Measurements from ENCODE around the gene FNDC11. TPM values are rescaled to one million over a fixed set of nuclear protein-coding genes. Genes with fewer than 3 reads are reported as not detected.
"Not testable (repeated sequence)": the region's sequence is repeated elsewhere in the genome, so short reads cannot be mapped to it uniquely, and the experiment has no call there.

Gene FNDC11
- total RNA-seq, 1 donor from 2014 or later: 0.52 TPM

DNA sequence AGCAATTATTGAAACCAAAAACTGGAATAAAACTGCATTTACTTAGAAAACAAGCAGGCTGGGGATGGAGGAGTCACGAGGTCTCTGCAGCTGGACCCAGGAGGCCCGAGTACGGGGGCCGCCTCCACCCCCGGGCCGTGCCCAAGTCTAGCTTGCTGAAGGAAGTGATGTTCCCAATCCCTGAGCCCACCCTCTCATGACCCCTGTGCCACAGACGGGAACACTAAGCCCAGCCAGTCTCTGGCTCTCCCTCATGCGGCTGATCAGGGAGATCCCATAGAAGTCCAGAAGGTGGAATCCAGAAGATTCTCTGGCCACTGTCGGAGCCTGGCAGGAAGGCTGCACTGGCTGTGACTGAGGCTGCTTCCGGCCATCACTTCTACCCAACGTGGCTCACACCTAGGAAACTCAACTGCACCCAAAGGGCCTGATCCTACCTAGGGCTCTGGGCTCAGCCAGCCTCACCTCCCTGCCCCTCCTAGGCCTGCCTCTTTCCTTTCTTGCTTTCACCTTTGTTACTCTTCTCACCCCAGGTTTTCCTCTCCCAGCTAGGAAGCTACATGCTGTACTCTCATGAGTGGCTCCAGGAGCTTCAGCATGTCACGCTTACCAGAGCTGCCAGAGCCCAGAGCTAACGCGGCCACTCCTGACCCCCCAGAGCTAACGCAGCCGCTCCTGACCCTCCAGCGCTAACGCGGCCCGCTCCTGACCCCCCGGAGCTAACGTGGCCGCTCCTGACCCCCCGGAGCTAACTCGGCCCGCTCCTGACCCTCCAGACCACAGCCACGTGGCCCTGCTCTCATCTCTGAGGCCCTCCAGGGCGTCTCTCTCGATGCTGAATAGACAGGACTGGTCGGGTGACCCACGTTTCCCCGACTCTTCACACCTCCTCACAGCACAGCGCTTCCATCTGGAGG lies 44.8 kb downstream of the FNDC11 start:
- H3K9me3 ChIP-seq (ENCODE audit: control insufficient read depth in 3 of 3, low read length in 3 of 3): no peaks in the 10 kb centered on the region
- H3K36me3 ChIP-seq (ENCODE audit: control insufficient read depth in 3 of 3, insufficient read depth in 3 of 3, low read length in 3 of 3): peaks cover 35 to 55% (median 36%) of the 10 kb centered on the region in 3 donors
- H3K27ac ChIP-seq (ENCODE audit: low read depth, low read length): no peak overlapping the region
- H3K4me3 ChIP-seq (ENCODE audit: low read length in 3 of 3): no peak overlapping the region
- H3K4me1 ChIP-seq (ENCODE audit: control insufficient read depth in 3 of 3, insufficient read depth in 3 of 3, low read length in 3 of 3): peaks cover 0 to 2% (median 0%) of the 10 kb centered on the region in 3 donors
- H3K9ac ChIP-seq (ENCODE audit: low read depth in 1 of 3, low read length in 3 of 3): no peak overlapping the region
- H3K27me3 ChIP-seq (ENCODE audit: control insufficient read depth in 3 of 3, insufficient read depth in 3 of 3, low read length in 3 of 3): no peaks in the 10 kb centered on the region

DNA sequence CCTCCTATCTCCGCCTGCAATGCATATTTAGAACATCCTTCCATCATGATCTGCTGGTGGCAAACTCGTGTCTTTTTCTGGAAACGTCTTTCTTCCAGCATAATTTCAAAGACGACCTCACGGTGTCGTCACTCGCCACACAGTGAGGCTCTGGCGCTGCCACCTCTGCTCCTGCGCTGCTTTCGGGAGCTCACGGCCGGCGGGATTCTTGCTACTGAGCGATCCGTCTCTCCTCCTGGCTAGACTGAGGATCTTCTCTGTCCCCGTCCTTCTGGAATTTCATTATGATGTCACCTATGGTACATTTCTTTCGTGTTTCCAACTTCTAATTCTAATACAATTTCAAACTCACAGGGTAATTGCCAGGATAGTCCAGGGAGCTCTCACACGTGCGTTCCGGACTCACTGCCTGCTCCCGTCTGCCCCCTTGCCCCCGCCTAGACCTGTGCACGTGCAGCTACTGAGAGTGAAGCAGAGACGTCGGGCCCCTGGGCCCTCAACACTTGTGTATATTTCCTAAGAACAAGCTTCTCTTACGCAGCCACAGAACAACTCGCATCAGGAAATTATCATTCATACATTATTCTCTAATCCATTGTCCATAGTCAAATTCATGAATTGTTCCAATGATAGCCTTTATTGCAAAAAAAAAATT lies 45.6 kb downstream of the FNDC11 start:
- no peaks in the 10 kb centered on the region for H3K4me1 ChIP-seq (ENCODE audit: control insufficient read depth in 3 of 3, insufficient read depth in 3 of 3, low read length in 3 of 3)
- no peaks in the 10 kb centered on the region for H3K27me3 ChIP-seq (ENCODE audit: control insufficient read depth in 3 of 3, insufficient read depth in 3 of 3, low read length in 3 of 3)
- no peak overlapping the region for H3K27ac ChIP-seq (ENCODE audit: low read depth, low read length)
- H3K4me3 ChIP-seq (ENCODE audit: low read length in 3 of 3): no peak overlapping the region
- peaks cover 32 to 52% (median 36%) of the 10 kb centered on the region in 3 donors for H3K36me3 ChIP-seq (ENCODE audit: control insufficient read depth in 3 of 3, insufficient read depth in 3 of 3, low read length in 3 of 3)
- no peaks in the 10 kb centered on the region for H3K9me3 ChIP-seq (ENCODE audit: control insufficient read depth in 3 of 3, low read length in 3 of 3)
- no peak overlapping the region for H3K9ac ChIP-seq (ENCODE audit: low read depth in 1 of 3, low read length in 3 of 3)

DNA sequence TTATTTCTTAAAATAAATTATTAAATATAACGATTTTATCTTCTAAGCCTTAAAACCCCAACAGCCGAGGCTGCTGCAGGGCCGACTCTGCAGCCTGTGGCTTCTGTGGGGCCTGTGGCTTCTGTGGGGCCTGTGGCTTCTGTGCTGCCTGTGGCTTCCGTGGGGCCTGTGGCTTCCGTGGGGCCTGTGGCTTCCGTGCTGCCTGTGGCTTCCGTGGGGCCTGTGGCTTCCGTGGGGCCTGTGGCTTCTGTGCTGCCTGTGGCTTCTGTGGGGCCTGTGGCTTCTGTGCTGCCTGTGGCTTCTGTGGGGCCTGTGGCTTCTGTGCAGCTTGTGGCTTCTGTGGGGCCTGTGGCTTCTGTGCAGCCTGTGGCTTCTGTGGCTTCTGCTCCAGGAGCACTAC lies 47.7 kb downstream of the FNDC11 start:
- H3K9me3 ChIP-seq (ENCODE audit: control insufficient read depth in 3 of 3, low read length in 3 of 3); H3K4me3 ChIP-seq (ENCODE audit: low read length in 3 of 3); H3K4me1 ChIP-seq (ENCODE audit: control insufficient read depth in 3 of 3, insufficient read depth in 3 of 3, low read length in 3 of 3); H3K9ac ChIP-seq (ENCODE audit: low read depth in 1 of 3, low read length in 3 of 3); H3K27me3 ChIP-seq (ENCODE audit: control insufficient read depth in 3 of 3, insufficient read depth in 3 of 3, low read length in 3 of 3); H3K27ac ChIP-seq (ENCODE audit: low read depth, low read length): not testable (repeated sequence)
- peaks cover 29 to 41% (median 36%) of the 10 kb centered on the region in 3 donors for H3K36me3 ChIP-seq (ENCODE audit: control insufficient read depth in 3 of 3, insufficient read depth in 3 of 3, low read length in 3 of 3)

DNA sequence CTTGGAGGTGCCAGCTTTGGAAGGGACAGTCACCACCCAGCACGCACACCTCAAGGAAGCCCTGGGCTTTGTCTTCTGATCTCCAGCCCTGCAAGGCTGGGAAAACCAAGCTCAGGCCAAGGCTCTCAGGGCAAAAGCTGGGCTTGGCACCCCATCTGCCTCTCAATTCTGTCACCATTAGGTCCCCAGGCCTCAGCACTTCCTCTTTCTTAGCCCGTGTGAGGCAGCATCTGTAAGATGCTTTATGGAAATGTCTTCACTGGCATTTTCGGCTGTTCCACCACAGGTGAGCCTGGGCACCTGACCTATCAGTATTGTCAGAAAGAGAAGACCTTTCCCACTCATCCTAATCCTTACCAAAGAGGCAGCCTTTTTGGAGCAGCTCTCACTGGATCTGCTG lies 48.4 kb downstream of the FNDC11 start:
- no peak overlapping the region for H3K4me3 ChIP-seq (ENCODE audit: low read length in 3 of 3)
- H3K36me3 ChIP-seq (ENCODE audit: control insufficient read depth in 3 of 3, insufficient read depth in 3 of 3, low read length in 3 of 3): peaks cover 29 to 41% (median 36%) of the 10 kb centered on the region in 3 donors
- no peaks in the 10 kb centered on the region for H3K4me1 ChIP-seq (ENCODE audit: control insufficient read depth in 3 of 3, insufficient read depth in 3 of 3, low read length in 3 of 3)
- H3K27ac ChIP-seq (ENCODE audit: low read depth, low read length): no peak overlapping the region
- no peaks in the 10 kb centered on the region for H3K27me3 ChIP-seq (ENCODE audit: control insufficient read depth in 3 of 3, insufficient read depth in 3 of 3, low read length in 3 of 3)
- H3K9me3 ChIP-seq (ENCODE audit: control insufficient read depth in 3 of 3, low read length in 3 of 3): no peaks in the 10 kb centered on the region
- no peak overlapping the region for H3K9ac ChIP-seq (ENCODE audit: low read depth in 1 of 3, low read length in 3 of 3)

Other genes with a start within 250 kb of the FNDC11 start
- gene CHRNA4, start 192.8 kb upstream of the FNDC11 start, total RNA-seq: 0.52 TPM
- 1.6 TPM for gene KCNQ2, start 81.5 kb upstream of the FNDC11 start, total RNA-seq
- gene EEF1A2, start 55.1 kb upstream of the FNDC11 start, total RNA-seq: 255 TPM
- 24.0 TPM for gene PPDPF, start 33.4 kb upstream of the FNDC11 start, total RNA-seq
- not detected for gene PTK6, start 16.8 kb upstream of the FNDC11 start, total RNA-seq
- not detected for gene SRMS, start 6.4 kb upstream of the FNDC11 start, total RNA-seq
- gene HELZ2, start 20.1 kb downstream of the FNDC11 start, total RNA-seq: 12.5 TPM
- 5.7 TPM for gene GMEB2, start 72.9 kb downstream of the FNDC11 start, total RNA-seq
- 10.4 TPM for gene STMN3, start 99.3 kb downstream of the FNDC11 start, total RNA-seq
- 4.7 TPM for gene RTEL1, start 104.2 kb downstream of the FNDC11 start, total RNA-seq
- not detected for gene TNFRSF6B, start 142.5 kb downstream of the FNDC11 start, total RNA-seq
- 13.0 TPM for gene ARFRP1, start 153.8 kb downstream of the FNDC11 start, total RNA-seq
- 6.8 TPM for gene ZGPAT, start 153.9 kb downstream of the FNDC11 start, total RNA-seq
- gene LIME1, start 182.5 kb downstream of the FNDC11 start, total RNA-seq: 0.52 TPM
- 10.4 TPM for gene SLC2A4RG, start 185.6 kb downstream of the FNDC11 start, total RNA-seq